ENCODE data around the gene LY6G6F.

GRCh38 chr6:31717499-31718222 lies 11.0 kb downstream of the LY6G6F start:
- TF ChIP-seq MAX (IDR thresholded peaks at IDR 0.05; ENCODE audit: insufficient read depth, insufficient read length) (no peak), CTCF (IDR thresholded peaks at IDR 0.05; ENCODE audit: extremely low read depth in 1 of 2, insufficient read depth in 1 of 2, low read depth in 1 of 2, low read length in 2 of 2) (no peak), MYC (IDR thresholded peaks at IDR 0.05; ENCODE audit: low read depth, low read length) (no peak), JUN (IDR thresholded peaks at IDR 0.05; ENCODE audit: borderline replicate concordance, insufficient read depth, insufficient read length, low read depth) (no peak), POLR2AphosphoS5 (IDR thresholded peaks at IDR 0.05; ENCODE audit: insufficient read depth, low read depth, low read length) (no peak), POLR2A (IDR thresholded peaks at IDR 0.05; ENCODE audit: low read depth, low read length) (no peak), EZH2 (IDR thresholded peaks at IDR 0.05; ENCODE audit: borderline replicate concordance, low read depth, low read length, severe bottlenecking) (no peak), FOS (IDR thresholded peaks at IDR 0.05; ENCODE audit: borderline replicate concordance, insufficient read depth, low read length) (no peak), GATA2 (IDR thresholded peaks at IDR 0.05; ENCODE audit: insufficient read depth, insufficient read length, low read depth, low read length) (no peak)

Measured in endothelial cell of umbilical vein (primary cell).